GM18909 (cell line): ENCODE results near the gene EPHA3.

Experiments
- ATAC-seq: cut with Tn5 transposase; IDR thresholded peaks from one replicate; pipeline ENCODE4 v1.9.1; 2021; ENCODE audit warnings: mild to moderate bottlenecking; ENCODE audit not compliant: unreplicated experiment, poor library complexity

The EPHA3 gene

GRCh38 chr3:89522155-89522554 is 414.7 kb downstream of the EPHA3 start:
- ATAC-seq = no peak

GRCh38 chr3:89525609-89526008 is 418.2 kb downstream of the EPHA3 start:
- no peak for ATAC-seq

- ATAC-seq = no peak
Observed at GRCh38 chr3:89527736-89528305, 420.4 kb downstream of the EPHA3 start.
